Activated T-cell treated with anti-CD3 and anti-CD28 coated beads, Interleukin-2, amount 50 U/mL, for 24 hours (primary cell): Measurements from ENCODE around the gene MACROD1.

ENCODE experiments used
- DNase-seq: peaks from one replicate; pipeline ENCODE4 v3.0.0-alpha.2; 2020
- H3K27ac Mint-ChIP-seq: 2 replicates; pipeline ENCODE4 v1.8.0; 2020; ENCODE audit warnings: mild to moderate bottlenecking, mixed read lengths
- H3K27me3 Mint-ChIP-seq: 2 replicates; pipeline ENCODE4 v1.8.0; 2020; ENCODE audit warnings: mixed read lengths
- H3K36me3 Mint-ChIP-seq: 2 replicates; pipeline ENCODE4 v1.8.0; 2020; ENCODE audit warnings: low read depth, mixed read lengths
- H3K4me1 Mint-ChIP-seq: 2 replicates; pipeline ENCODE4 v1.8.0; 2020; ENCODE audit warnings: low read depth, mixed read lengths
- H3K4me3 Mint-ChIP-seq: 2 replicates; pipeline ENCODE4 v1.8.0; 2020; ENCODE audit warnings: mild to moderate bottlenecking, moderate library complexity, mixed read lengths
- H3K9me3 Mint-ChIP-seq: 2 replicates; pipeline ENCODE4 v1.8.0; 2020; ENCODE audit warnings: mixed read lengths

The MACROD1 gene

DNA sequence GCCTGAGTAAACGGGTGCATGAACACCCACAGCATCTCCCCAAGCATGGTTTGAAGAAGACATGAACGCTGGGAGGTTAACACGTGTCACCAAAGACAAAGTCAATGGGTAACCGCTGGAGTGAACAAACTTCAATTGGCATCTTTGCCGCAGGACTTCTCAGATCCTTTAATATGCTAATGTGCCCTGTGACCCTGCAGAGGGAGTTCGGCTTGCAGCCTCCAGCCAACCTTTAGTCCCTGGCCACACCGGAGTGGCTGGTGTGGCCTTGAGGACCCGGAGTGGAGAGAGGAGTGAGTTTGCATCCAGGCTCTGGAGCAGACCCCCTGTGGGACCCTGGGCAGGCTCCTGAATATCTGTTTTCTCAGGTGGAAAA lies 73.2 kb downstream of the MACROD1 start:
- peaks cover 3% of the 10 kb centered on the region for H3K4me1 Mint-ChIP-seq
- no peak overlapping the region for H3K27ac Mint-ChIP-seq
- H3K4me3 Mint-ChIP-seq: no peak overlapping the region
- no peaks in the 10 kb centered on the region for H3K9me3 Mint-ChIP-seq
- DNase-seq: no peak
- no peaks in the 10 kb centered on the region for H3K36me3 Mint-ChIP-seq
- no peaks in the 10 kb centered on the region for H3K27me3 Mint-ChIP-seq

DNA sequence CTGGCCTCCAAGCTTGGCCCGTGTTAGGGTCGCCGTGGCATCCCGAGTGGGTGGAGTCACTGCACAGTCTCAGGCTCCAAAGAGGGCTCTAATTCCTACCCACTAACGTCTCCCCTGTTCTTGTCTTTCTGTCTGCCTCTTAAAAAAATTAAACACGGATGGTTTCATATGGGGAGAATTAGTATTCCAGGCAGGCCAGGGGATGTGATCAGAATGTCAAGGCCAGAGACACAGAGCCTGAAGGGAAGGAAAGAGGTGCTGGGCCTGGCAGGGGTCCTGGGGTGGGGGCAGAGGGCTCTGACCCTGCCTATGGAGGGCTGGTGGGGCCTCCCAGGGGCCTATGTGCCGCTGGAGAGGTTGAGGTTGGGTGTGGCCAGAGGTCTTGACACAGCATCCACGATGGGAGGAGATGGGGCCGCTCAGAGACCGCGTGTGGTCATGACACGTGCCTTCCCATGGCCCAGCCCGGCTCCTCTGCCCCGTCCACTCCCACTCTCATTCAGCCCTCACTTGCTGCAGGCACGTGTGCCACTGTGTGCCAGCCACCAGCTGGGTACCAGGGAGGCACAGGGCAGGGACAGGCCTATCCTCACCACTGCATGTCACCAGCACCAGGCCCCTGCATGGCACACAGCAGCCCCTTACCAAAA lies 73.7 kb downstream of the MACROD1 start:
- Mint-ChIP-seq H3K36me3 (no peaks in the 10 kb centered on the region), H3K9me3 (no peaks in the 10 kb centered on the region), H3K27ac (peak overlapping the region; percentile 44), H3K4me1 (peaks cover 3% of the 10 kb centered on the region), H3K4me3 (no peak overlapping the region), H3K27me3 (no peaks in the 10 kb centered on the region)
- DNase-seq: no peak

GRCh38 chr11:64090806-64091516 lies 75.0 kb downstream of the MACROD1 start:
- Mint-ChIP-seq H3K27me3 (no peaks in the 10 kb centered on the region), H3K9me3 (no peaks in the 10 kb centered on the region), H3K4me1 (peaks cover 3% of the 10 kb centered on the region), H3K27ac (no peak overlapping the region), H3K36me3 (no peaks in the 10 kb centered on the region), H3K4me3 (no peak overlapping the region)
- no peak for DNase-seq

- H3K27ac Mint-ChIP-seq: no peak overlapping the region
These were observed 75.8 kb downstream of the MACROD1 start for GRCh38 chr11:64089915-64090805.

GRCh38 chr11:64089493-64089892 lies 76.4 kb downstream of the MACROD1 start:
- Mint-ChIP-seq H3K36me3 (no peaks in the 10 kb centered on the region), H3K4me3 (no peak overlapping the region), H3K9me3 (no peaks in the 10 kb centered on the region), H3K27me3 (no peaks in the 10 kb centered on the region), H3K4me1 (peaks cover 3% of the 10 kb centered on the region), H3K27ac (no peak overlapping the region)
- DNase-seq: no peak

More at GRCh38 chr11:64089915-64090805, 75.8 kb downstream of the MACROD1 start:
- no peaks in the 10 kb centered on the region for H3K27me3 Mint-ChIP-seq
- peaks cover 3% of the 10 kb centered on the region for H3K4me1 Mint-ChIP-seq
- no peak overlapping the region for H3K4me3 Mint-ChIP-seq
- no peak for DNase-seq
- H3K9me3 Mint-ChIP-seq: no peaks in the 10 kb centered on the region
- no peaks in the 10 kb centered on the region for H3K36me3 Mint-ChIP-seq

DNA sequence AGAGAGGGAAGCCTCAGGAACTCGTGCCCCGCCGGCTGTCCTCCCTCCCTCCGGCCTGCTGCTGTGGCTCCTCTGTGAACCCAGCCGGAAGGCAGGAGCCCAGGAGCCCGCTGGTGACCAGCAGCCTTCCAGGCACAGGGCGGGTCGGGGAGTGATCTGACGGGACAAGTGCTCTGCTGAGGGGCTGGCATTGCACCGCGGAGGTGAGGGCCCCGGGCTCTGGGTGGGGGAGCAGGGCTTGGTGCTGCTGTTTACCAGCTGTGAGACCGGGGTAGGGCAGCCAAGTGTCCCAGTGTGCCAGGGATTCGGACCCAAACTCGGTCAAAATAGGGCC lies 76.9 kb downstream of the MACROD1 start:
- Mint-ChIP-seq H3K27me3 (no peaks in the 10 kb centered on the region), H3K4me3 (no peak overlapping the region), H3K4me1 (peaks cover 3% of the 10 kb centered on the region), H3K9me3 (no peaks in the 10 kb centered on the region), H3K36me3 (no peaks in the 10 kb centered on the region), H3K27ac (no peak overlapping the region)
- DNase-seq: no peak

GRCh38 chr11:64088162-64089026 lies 77.5 kb downstream of the MACROD1 start:
- Mint-ChIP-seq H3K4me3 (no peak overlapping the region), H3K9me3 (no peaks in the 10 kb centered on the region), H3K36me3 (no peaks in the 10 kb centered on the region), H3K27me3 (no peaks in the 10 kb centered on the region), H3K27ac (no peak overlapping the region), H3K4me1 (peaks cover 3% of the 10 kb centered on the region)
- DNase-seq: no peak

DNA sequence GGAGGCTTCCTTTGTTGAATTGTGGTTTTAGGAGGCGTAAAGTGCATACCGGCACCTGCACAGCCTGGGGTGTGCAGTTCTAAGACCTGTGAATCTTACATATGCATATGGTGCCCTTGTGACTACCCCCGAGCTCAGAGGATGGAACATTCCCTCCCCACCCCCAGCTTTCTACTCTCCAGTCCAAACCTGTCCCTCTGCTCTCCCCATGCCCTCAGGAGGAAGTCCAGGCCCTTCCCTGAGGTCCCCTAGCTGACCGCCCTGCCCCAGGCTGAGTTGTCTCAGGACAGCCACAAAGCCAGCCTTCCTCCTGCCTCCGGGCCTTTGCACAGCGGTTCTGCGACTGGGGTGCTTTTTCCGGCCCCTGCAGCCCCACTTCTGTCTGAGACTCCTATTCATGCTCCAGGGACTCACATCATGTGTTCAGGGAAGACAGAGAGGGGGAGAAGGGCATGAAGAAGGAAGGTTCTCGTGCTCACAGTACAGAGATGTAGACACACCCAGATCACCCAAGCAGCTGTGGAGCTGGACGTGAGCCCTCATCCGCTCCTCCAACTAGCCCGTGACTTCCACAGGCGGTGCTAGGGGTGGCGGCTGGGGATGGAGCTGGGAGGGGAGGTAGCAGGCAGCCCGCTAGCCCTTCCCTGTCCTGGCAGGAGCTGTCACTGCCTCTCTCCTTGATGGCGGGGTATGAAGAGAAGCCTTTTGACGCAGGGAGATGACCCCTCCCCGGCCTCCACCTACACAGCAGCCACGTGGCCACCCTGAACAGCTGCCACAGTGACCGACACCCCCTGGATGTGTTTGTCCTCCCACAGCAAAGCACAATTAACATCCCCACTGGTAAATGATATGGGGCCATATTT lies 79.4 kb downstream of the MACROD1 start:
- H3K27me3 Mint-ChIP-seq: no peaks in the 10 kb centered on the region
- H3K9me3 Mint-ChIP-seq: no peaks in the 10 kb centered on the region
- H3K27ac Mint-ChIP-seq: no peak overlapping the region
- no peak overlapping the region for H3K4me3 Mint-ChIP-seq
- H3K36me3 Mint-ChIP-seq: no peaks in the 10 kb centered on the region
- H3K4me1 Mint-ChIP-seq: peaks cover 3% of the 10 kb centered on the region
- no peak for DNase-seq

- Mint-ChIP-seq H3K4me3 (no peak overlapping the region), H3K4me1 (no peaks in the 10 kb centered on the region), H3K36me3 (no peaks in the 10 kb centered on the region), H3K27ac (no peak overlapping the region), H3K27me3 (no peaks in the 10 kb centered on the region), H3K9me3 (no peaks in the 10 kb centered on the region)
- DNase-seq: no peak
These were observed 80.0 kb downstream of the MACROD1 start for GRCh38 chr11:64085906-64086257.

- no peaks in the 10 kb centered on the region for H3K36me3 Mint-ChIP-seq
- no peak for DNase-seq
- no peaks in the 10 kb centered on the region for H3K4me1 Mint-ChIP-seq
- no peak overlapping the region for H3K4me3 Mint-ChIP-seq
- H3K27ac Mint-ChIP-seq: no peak overlapping the region
- no peaks in the 10 kb centered on the region for H3K9me3 Mint-ChIP-seq
- H3K27me3 Mint-ChIP-seq: no peaks in the 10 kb centered on the region
These were observed 80.8 kb downstream of the MACROD1 start for GRCh38 chr11:64084951-64085710.

DNA sequence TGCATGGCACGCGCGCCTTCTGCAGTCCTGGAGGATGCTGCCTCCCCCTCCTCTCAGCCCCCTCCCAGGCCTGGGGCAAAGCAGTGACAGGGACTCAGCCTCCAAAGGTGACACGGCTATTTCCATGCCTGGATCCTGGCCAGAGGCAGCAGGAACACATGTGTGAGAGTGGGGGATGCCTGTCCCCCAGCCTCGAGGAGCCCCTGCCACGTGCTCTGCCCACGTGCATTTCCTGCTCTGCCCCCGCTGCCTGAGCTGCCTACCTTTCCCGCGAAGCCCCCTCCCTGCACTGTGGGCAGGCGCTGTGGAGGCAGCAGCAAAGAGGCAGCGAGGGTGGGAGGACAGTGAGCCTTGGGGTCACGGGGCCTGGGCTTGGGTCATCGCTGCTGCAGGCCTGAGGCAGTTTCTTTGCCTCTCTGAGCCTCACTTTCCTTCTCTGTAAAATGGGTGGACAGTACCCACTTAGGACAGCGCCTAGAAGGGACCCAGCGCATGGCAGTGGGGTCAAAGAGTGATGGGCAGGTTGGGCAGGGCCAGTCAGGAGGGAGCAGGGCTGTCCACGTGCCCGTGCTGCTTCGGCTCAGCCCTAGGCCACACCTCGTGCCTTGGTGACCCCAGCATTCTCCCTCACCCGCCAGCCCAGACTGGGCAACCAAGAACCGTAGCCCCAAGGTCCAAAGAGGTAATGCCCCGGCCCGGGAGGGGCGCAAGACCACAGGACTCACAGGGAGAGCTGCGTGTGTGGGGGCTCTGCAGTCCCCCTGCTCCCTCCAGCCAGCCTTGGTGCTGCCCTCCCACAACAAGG lies 81.6 kb downstream of the MACROD1 start:
- Mint-ChIP-seq H3K27me3 (no peaks in the 10 kb centered on the region), H3K36me3 (no peaks in the 10 kb centered on the region), H3K9me3 (no peaks in the 10 kb centered on the region), H3K4me1 (no peaks in the 10 kb centered on the region), H3K4me3 (no peak overlapping the region), H3K27ac (no peak overlapping the region)
- no peak for DNase-seq

DNA sequence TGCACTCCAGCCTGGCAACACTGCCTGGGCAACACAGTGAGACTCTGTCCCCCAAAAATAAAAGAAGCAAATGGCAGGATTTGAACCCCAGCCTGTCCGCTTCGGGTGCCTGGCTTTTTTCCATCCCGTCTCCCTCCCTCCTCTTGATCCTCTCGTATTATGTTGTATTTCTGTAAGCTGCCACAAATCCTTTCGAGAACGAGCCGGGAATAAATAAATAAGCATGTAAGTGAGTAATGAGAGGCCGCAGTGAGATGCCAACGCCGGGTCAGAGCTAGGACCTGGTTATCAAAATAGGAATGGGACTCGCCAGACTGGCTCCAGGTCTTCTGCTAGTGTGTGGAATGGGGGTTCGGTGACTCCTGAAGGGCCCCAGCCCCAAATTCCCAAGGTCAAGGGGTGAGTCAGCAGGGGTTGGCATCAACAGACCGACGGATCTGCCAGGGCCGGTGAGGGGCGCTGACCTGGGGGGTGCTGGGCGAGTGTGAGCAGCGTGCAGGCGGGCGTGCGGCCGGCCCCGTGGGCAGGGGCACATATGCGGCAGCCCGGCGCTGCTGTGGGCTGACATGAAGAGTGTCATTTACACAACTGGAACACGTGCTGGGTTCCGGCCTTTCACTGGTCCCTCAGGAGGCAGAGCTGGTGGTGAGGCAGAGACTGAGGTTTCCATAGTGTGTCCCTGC lies 82.4 kb downstream of the MACROD1 start:
- DNase-seq: no peak
- no peaks in the 10 kb centered on the region for H3K9me3 Mint-ChIP-seq
- no peak overlapping the region for H3K4me3 Mint-ChIP-seq
- H3K36me3 Mint-ChIP-seq: no peaks in the 10 kb centered on the region
- no peaks in the 10 kb centered on the region for H3K27me3 Mint-ChIP-seq
- no peaks in the 10 kb centered on the region for H3K4me1 Mint-ChIP-seq
- H3K27ac Mint-ChIP-seq: no peak overlapping the region
